Chondrocyte (in vitro differentiated cells): ENCODE data around the gene SORL1. TPM values are rescaled to one million over a fixed set of nuclear protein-coding genes. Genes with fewer than 3 reads are reported as not detected.

Experiments
- DNase-seq: peaks from one replicate; pipeline ENCODE4 v3.0.0; 2021; ENCODE audit warnings: mixed read lengths, low spot score
- H3K27ac Mint-ChIP-seq: one replicate; pipeline ENCODE4 v1.8.0; 2021; ENCODE audit warnings: mild to moderate bottlenecking, moderate library complexity, mixed read lengths; ENCODE audit not compliant: unreplicated experiment
- H3K27me3 Mint-ChIP-seq: 2 replicates; pipeline ENCODE4 v1.8.0; 2021; ENCODE audit warnings: low read depth, mixed read lengths
- H3K36me3 Mint-ChIP-seq: 2 replicates; pipeline ENCODE4 v1.8.0; 2021; ENCODE audit warnings: low read depth, mixed read lengths
- H3K4me1 Mint-ChIP-seq: 2 replicates; pipeline ENCODE4 v1.8.0; 2021; ENCODE audit warnings: low read depth, mild to moderate bottlenecking, mixed read lengths
- H3K4me3 Mint-ChIP-seq: one replicate; pipeline ENCODE4 v1.8.0; 2021; ENCODE audit warnings: mild to moderate bottlenecking, moderate library complexity, mixed read lengths; ENCODE audit not compliant: unreplicated experiment
- H3K9me3 Mint-ChIP-seq: 2 replicates; pipeline ENCODE4 v1.8.0; 2021; ENCODE audit warnings: low read depth, mixed read lengths
- CTCF ChIP-seq: fragments of 200-600 bp; sonication (generic); IDR thresholded peaks from 2 replicates; pipeline ENCODE4 v1.5.0; 2021; ENCODE audit warnings: antibody characterized with exemption, mild to moderate bottlenecking, moderate library complexity
- total RNA-seq: library from RNA; stranded (reverse); gene quantifications from 3 replicates; pipeline ENCODE4 v1.2.1, GENCODE V29; 2021

SORL1 gene
- total RNA-seq, 1 donor from 2014 or later, result 0.87 TPM

- Mint-ChIP-seq H3K27me3 (peaks cover 3% of the 10 kb centered on the region), H3K36me3 (no peaks in the 10 kb centered on the region), H3K4me1 (peaks cover 20% of the 10 kb centered on the region), H3K27ac (no peak overlapping the region), H3K4me3 (no peak overlapping the region), H3K9me3 (no peaks in the 10 kb centered on the region)
- TF ChIP-seq CTCF, result no peak
- no peak for DNase-seq
Measured at GRCh38 chr11:121615501-121615900, 163.4 kb downstream of the SORL1 start.

- Mint-ChIP-seq H3K27ac (no peak overlapping the region), H3K36me3 (no peaks in the 10 kb centered on the region)
- no peak for TF ChIP-seq CTCF
Measured at GRCh38 chr11:121618516-121618915, 166.4 kb downstream of the SORL1 start.

GRCh38 chr11:121625777-121626506, 173.8 kb downstream of the SORL1 start:
- Mint-ChIP-seq H3K27ac (no peak overlapping the region), H3K4me3 (no peak overlapping the region), H3K9me3 (no peaks in the 10 kb centered on the region), H3K36me3 (no peaks in the 10 kb centered on the region), H3K27me3 (no peaks in the 10 kb centered on the region), H3K4me1 (peaks cover 16% of the 10 kb centered on the region)
- TF ChIP-seq CTCF, result no peak
- DNase-seq, result no peak

More at GRCh38 chr11:121618516-121618915, 166.4 kb downstream of the SORL1 start:
- no peak for DNase-seq
- H3K27me3 Mint-ChIP-seq, result no peaks in the 10 kb centered on the region
- H3K4me1 Mint-ChIP-seq, result peaks cover 19% of the 10 kb centered on the region
- H3K4me3 Mint-ChIP-seq, result no peak overlapping the region
- no peaks in the 10 kb centered on the region for H3K9me3 Mint-ChIP-seq

GRCh38 chr11:121626507-121626875, 174.4 kb downstream of the SORL1 start:
- H3K36me3 Mint-ChIP-seq, result no peaks in the 10 kb centered on the region
- no peak overlapping the region for H3K4me3 Mint-ChIP-seq
- H3K9me3 Mint-ChIP-seq, result no peaks in the 10 kb centered on the region
- H3K4me1 Mint-ChIP-seq, result peaks cover 16% of the 10 kb centered on the region
- H3K27ac Mint-ChIP-seq, result no peak overlapping the region
- DNase-seq, result no peak
- no peaks in the 10 kb centered on the region for H3K27me3 Mint-ChIP-seq
- TF ChIP-seq CTCF, result no peak

- Mint-ChIP-seq H3K9me3 (no peaks in the 10 kb centered on the region), H3K4me1 (peaks cover 16% of the 10 kb centered on the region), H3K27ac (no peak overlapping the region), H3K36me3 (no peaks in the 10 kb centered on the region), H3K4me3 (no peak overlapping the region), H3K27me3 (no peaks in the 10 kb centered on the region)
- DNase-seq, result no peak
- no peak for TF ChIP-seq CTCF
Measured at GRCh38 chr11:121626980-121627379, 174.9 kb downstream of the SORL1 start.
